CD4-positive, alpha-beta T cell (primary cell): Measurements from ENCODE around the gene HSD11B2. TPM values are rescaled to one million over a fixed set of nuclear protein-coding genes. Genes with fewer than 3 reads are reported as not detected.

Source experiments
- ATAC-seq: fragments of 200-7000 bp; cut with Tn5 transposase; one replicate; pipeline ENCODE4 v1.10.0; 2022; ENCODE audit warnings: mild to moderate bottlenecking; ENCODE audit not compliant: poor library complexity
- CTCF ChIA-PET: fragments of 350-600 bp; sonication (Branson Sonifier 250); formaldehyde crosslinking; loops from one replicate; lab custom pipeline; 2021; ENCODE audit warnings: antibody characterized with exemption, inconsistent platforms; lab: Charles Lee
- POLR2A ChIA-PET: fragments of 350-600 bp; sonication (Branson Sonifier 250); formaldehyde crosslinking; loops from one replicate; lab custom pipeline; 2021; ENCODE audit warnings: antibody characterized with exemption, inconsistent platforms; lab: Charles Lee
- DNase-seq, 14 experiments: peaks; one replicate each; pipeline ENCODE4 v3.0.0-alpha.2; 2013 to 2020; ENCODE audit warnings: mixed read lengths in 2 of 14
- H3K27ac ChIP-seq, 2 donors: one replicate each; pipeline versions ENCODE4 v1.5.1 to v1.7.0; 2013; ENCODE audit warnings: low read length in 2 of 2, low read depth in 1 of 2, mild to moderate bottlenecking in 1 of 2
- H3K27me3 ChIP-seq, 2 experiments: 1 replicate in 1 of 2; 2 replicates in 1 of 2; pipeline versions ENCODE4 v1.6.1 to v1.7.0; 2013; ENCODE audit warnings: low read length in 2 of 2, control low read depth in 1 of 2, mild to moderate bottlenecking in 1 of 2, moderate library complexity in 1 of 2; ENCODE audit not compliant: insufficient read depth in 2 of 2, control insufficient read depth in 1 of 2
- H3K36me3 ChIP-seq: one replicate; pipeline ENCODE4 v1.6.1; 2013; ENCODE audit warnings: low read length, control low read depth; ENCODE audit not compliant: insufficient read depth
- H3K4me1 ChIP-seq: one replicate; pipeline ENCODE4 v1.6.1; 2013; ENCODE audit warnings: low read length, control low read depth; ENCODE audit not compliant: insufficient read depth
- H3K4me3 ChIP-seq: one replicate; pipeline ENCODE4 v1.5.1; 2013; ENCODE audit warnings: mild to moderate bottlenecking, low read length, moderate library complexity
- H3K9me3 ChIP-seq, 2 experiments: 1 replicate in 1 of 2; 2 replicates in 1 of 2; pipeline versions ENCODE4 v1.6.1 to v1.7.0; 2013; ENCODE audit warnings: low read length in 2 of 2, mild to moderate bottlenecking in 2 of 2, control low read depth in 1 of 2, moderate library complexity in 1 of 2; ENCODE audit not compliant: control insufficient read depth in 1 of 2, insufficient read depth in 1 of 2
- H3K27ac Mint-ChIP-seq: one replicate; pipeline ENCODE4 v1.8.0; 2020; ENCODE audit warnings: mixed read lengths
- H3K27me3 Mint-ChIP-seq: one replicate; pipeline ENCODE4 v1.8.0; 2021; ENCODE audit warnings: mixed read lengths
- H3K36me3 Mint-ChIP-seq: one replicate; pipeline ENCODE4 v1.8.0; 2021; ENCODE audit warnings: low read depth, mixed read lengths
- H3K4me1 Mint-ChIP-seq: one replicate; pipeline ENCODE4 v1.8.0; 2021; ENCODE audit warnings: low read depth, mixed read lengths
- H3K4me3 Mint-ChIP-seq: one replicate; pipeline ENCODE4 v1.8.0; 2020; ENCODE audit warnings: mild to moderate bottlenecking, mixed read lengths
- H3K9me3 Mint-ChIP-seq: one replicate; pipeline ENCODE4 v1.8.0; 2020; ENCODE audit warnings: mixed read lengths
- CTCF ChIP-seq: fragments of 200-600 bp; IDR thresholded peaks from one replicate; pipeline ENCODE4 v1.8.0; 2022; ENCODE audit warnings: antibody characterized with exemption, mild to moderate bottlenecking
- intact Hi-C, 2 experiments: fragments of 100-400 bp; cut with DNase I in 1 of 2; cut with micrococcal nuclease in 1 of 2; formaldehyde crosslinking; loops; one replicate each; pipeline versions ENCODE4 v1.15.1 to v1.9.0; 2023 to 2025; cut with DNase I, micrococcal nuclease
- total RNA-seq, 174 experiments: library from RNA in 2 of 174; stranded (reverse) in 2 of 174; gene quantifications; one replicate each; pipeline ENCODE4 v1.2.3 and lab custom pipeline; 2021 to 2026

The HSD11B2 gene
- total RNA-seq, 2 experiments from 2014 or later, result not detected

GRCh38 chr16:67483731-67484525 lies 53.0 kb downstream of the HSD11B2 start:
- Histone ChIP-seq H3K4me1 (peaks cover 50% of the 10 kb centered on the region), H3K9me3 (no peaks in the 10 kb centered on the region), H3K4me3 (no peak overlapping the region), H3K36me3 (peaks cover 17% of the 10 kb centered on the region), H3K27ac (no peak overlapping the region), H3K27me3 (no peaks in the 10 kb centered on the region)
- H3K4me3 Mint-ChIP-seq, result peak overlapping the region; percentile 73
- H3K36me3 Mint-ChIP-seq, result peaks cover 37% of the 10 kb centered on the region
- ChIA-PET CTCF (interaction anchor here (1.0 kb wide), 1 partner anchor 30 kb away, joined by 3 read pairs; no protein-coding TSS in a partner anchor), POLR2A (no interaction called here)
- TF ChIP-seq CTCF, result no peak
- ATAC-seq, result no peak
- no peaks in the 10 kb centered on the region for H3K27me3 Mint-ChIP-seq
- peaks cover 40% of the 10 kb centered on the region for H3K4me1 Mint-ChIP-seq
- intact Hi-C loops, result loop anchor here (2.0 to 5.0 kb wide), 3 partner anchors 35 to 183 kb away; partner anchors contain the start of genes C16orf86 (in 1 of the 2) and ENKD1 (in 1 of the 2)
- no peak for DNase-seq
- no peaks in the 10 kb centered on the region for H3K9me3 Mint-ChIP-seq
- H3K27ac Mint-ChIP-seq, result peak overlapping the region; percentile 42

GRCh38 chr16:67486805-67487204 lies 55.9 kb downstream of the HSD11B2 start:
- peaks cover 33% of the 10 kb centered on the region for H3K36me3 Mint-ChIP-seq
- no peak overlapping the region for H3K4me3 Mint-ChIP-seq
- peak in 2 of 14 experiments; percentile 43 for DNase-seq
- CTCF ChIA-PET, result no interaction called here
- H3K4me1 ChIP-seq, result peaks cover 31% of the 10 kb centered on the region
- H3K9me3 Mint-ChIP-seq, result no peaks in the 10 kb centered on the region
- no peak overlapping the region for H3K27ac ChIP-seq
- H3K4me3 ChIP-seq, result no peak overlapping the region
- intact Hi-C loops, result no loop called here
- no peaks in the 10 kb centered on the region for H3K27me3 Mint-ChIP-seq
- H3K27ac Mint-ChIP-seq, result no peak overlapping the region
- H3K36me3 ChIP-seq, result peaks cover 17% of the 10 kb centered on the region
- no peaks in the 10 kb centered on the region for H3K9me3 ChIP-seq
- no peaks in the 10 kb centered on the region for H3K27me3 ChIP-seq
- TF ChIP-seq CTCF, result no peak
- peaks cover 32% of the 10 kb centered on the region for H3K4me1 Mint-ChIP-seq
- POLR2A ChIA-PET, result no interaction called here
- ATAC-seq, result no peak

Other genes starting within 250 kb of the HSD11B2 start
- gene MATCAP1, start 247.2 kb upstream of the HSD11B2 start, total RNA-seq, result 10 to 100 TPM in 1 of 2 experiments, 1 to 10 TPM in 1; 9.7 to 10.6 TPM
- not detected for gene EXOC3L1, start 241.0 kb upstream of the HSD11B2 start, total RNA-seq
- gene E2F4, start 239.0 kb upstream of the HSD11B2 start, total RNA-seq, result 10 to 100 TPM; 50.9 to 56.1 TPM
- 1 to 10 TPM; 1.9 to 2.3 TPM for gene ELMO3, start 232.0 kb upstream of the HSD11B2 start, total RNA-seq
- 10 to 100 TPM; 35.8 to 37.6 TPM for gene TMEM208, start 204.0 kb upstream of the HSD11B2 start, total RNA-seq
- gene FHOD1, start 183.6 kb upstream of the HSD11B2 start, total RNA-seq, result 10 to 100 TPM; 21.1 to 26.0 TPM
- gene SLC9A5, start 182.1 kb upstream of the HSD11B2 start, total RNA-seq, result 1 to 10 TPM; 3.1 TPM
- 10 to 100 TPM; 13.1 to 14.0 TPM for gene PLEKHG4, start 151.6 kb upstream of the HSD11B2 start, total RNA-seq
- not detected for gene KCTD19, start 104.4 kb upstream of the HSD11B2 start, total RNA-seq
- gene LRRC36, start 104.3 kb upstream of the HSD11B2 start, total RNA-seq, result not detected
- gene TPPP3, start 37.6 kb upstream of the HSD11B2 start, total RNA-seq, result not detected
- under 1 TPM in 1 of 2 experiments, not detected in 1; 0.22 TPM for gene ZDHHC1, start 14.6 kb upstream of the HSD11B2 start, total RNA-seq
- 10 to 100 TPM; 39.4 to 41.7 TPM for gene ATP6V0D1, start 50.0 kb downstream of the HSD11B2 start, total RNA-seq
- not detected for gene AGRP, start 52.4 kb downstream of the HSD11B2 start, total RNA-seq
- gene RIPOR1, start 97.7 kb downstream of the HSD11B2 start, total RNA-seq, result 10 to 100 TPM; 21.3 to 25.4 TPM
- gene CTCF, start 131.4 kb downstream of the HSD11B2 start, total RNA-seq, result 10 to 100 TPM; 43.8 to 46.4 TPM
- 100 to 1,000 TPM; 147 to 148 TPM for gene CARMIL2, start 214.0 kb downstream of the HSD11B2 start, total RNA-seq
- 10 to 100 TPM; 21.6 to 26.0 TPM for gene ACD, start 229.1 kb downstream of the HSD11B2 start, total RNA-seq
- gene PARD6A, start 229.8 kb downstream of the HSD11B2 start, total RNA-seq, result 1 to 10 TPM; 4.5 to 4.7 TPM
- gene ENKD1, start 235.6 kb downstream of the HSD11B2 start, total RNA-seq, result 1 to 10 TPM; 2.0 to 3.5 TPM
- 1 to 10 TPM; 2.0 to 2.4 TPM for gene C16orf86, start 235.7 kb downstream of the HSD11B2 start, total RNA-seq